NCI-H510A (cell line): ENCODE measurements around the gene CSRP1.
A peak's percentile ranks its signal among the peaks of the same experiment; 100 is the strongest.
"Not testable (repeated sequence)": the region's sequence is repeated elsewhere in the genome, so short reads cannot be mapped to it uniquely, and the experiment has no call there.

Source experiments
- DNase-seq: peaks from one replicate; lab custom pipeline; 2025; lab: John Stamatoyannopoulos, UW

Gene CSRP1

DNA sequence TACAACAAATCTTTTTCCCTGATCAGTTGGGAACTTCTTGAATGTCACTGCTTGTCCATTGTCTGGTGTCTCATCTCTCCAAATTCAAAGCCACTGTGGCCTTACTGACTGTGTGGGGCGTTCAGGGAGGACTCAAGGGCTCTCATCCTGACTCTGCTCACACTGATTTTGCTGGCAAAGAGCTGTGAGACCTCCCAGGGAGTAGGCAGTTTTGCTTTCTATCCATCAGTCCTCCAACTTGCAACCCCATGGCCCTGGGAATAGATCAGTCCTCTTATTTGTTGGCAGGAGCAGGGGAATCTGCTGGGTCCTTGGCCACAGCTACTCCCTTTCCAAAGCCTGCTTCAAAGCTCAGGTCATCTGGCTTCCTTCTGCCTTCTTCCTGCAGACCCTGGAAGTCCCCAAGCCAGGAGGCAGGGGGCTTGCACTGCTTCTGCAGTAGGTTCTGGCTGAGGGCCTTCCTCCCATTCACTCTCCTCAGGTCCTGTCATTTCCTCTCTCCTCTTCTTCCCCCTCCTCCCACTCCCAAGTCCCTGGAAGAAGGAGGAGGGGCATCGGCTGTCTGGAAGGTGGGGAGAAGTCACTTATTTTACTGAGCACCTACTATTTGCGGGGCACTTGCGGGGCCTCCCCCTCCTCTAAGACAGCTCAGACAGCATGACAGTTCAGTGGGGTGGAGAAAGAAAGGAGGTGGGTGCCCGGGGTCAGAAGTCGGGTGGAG lies 31.1 kb upstream of the CSRP1 start:
- DNase-seq: no peak

DNA sequence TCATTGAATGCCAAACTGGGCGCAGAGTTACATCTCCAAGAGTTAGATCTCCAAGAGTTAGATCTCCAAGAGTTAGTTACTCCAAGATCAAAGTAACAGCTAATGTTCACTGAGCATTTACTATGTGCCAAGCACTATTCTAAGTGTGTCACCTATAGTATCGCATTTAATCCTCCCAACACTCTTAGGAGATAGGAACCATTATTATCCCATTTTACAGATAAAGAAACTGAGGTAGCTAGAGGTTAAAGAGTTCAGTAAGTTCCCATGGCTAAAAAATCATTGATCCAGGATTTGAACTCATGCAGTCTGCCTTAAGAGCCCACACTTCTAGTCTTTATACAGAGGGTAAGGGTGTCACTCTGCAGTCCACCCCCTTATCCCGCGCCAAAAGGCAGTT lies 30.5 kb upstream of the CSRP1 start:
- no peak for DNase-seq

DNA sequence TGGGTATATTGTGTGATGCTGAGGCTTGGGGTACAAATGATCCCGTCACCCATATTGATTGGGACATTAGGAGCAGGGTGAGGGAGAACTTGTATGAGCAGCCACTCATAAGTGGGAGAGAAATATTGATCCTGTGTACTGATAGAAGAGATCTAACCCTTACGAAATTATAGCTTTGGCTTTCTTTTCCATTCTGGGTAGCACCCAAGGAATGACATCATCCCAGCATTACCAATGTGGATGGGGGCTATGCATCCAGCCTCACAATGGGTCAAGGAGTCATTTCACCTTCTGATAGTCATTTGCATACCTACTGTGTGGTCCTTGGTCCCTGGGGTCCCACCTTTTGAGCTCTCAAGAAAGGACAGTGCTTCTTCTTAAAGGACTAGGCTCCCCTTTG lies 30.1 kb upstream of the CSRP1 start:
- no peak for DNase-seq

DNA sequence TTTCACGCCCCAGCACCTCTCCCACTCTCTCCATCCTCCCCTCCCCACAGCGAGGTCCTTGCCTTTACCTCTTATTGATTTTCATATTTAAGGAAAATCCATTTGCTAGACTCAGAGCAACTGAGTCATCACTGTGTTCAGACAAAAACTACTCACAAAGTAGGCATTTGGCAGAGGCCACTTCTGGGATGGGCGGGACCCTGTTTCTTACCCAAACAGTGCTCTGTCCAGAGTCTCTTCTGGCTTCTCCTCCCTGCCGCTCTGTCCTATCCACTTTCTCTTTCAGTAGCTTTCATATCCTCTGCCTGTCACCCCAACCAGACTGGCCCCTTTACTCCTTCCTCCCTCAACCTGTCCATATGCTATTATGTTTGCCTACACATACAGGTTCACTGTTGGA lies 29.6 kb upstream of the CSRP1 start:
- no peak for DNase-seq

DNA sequence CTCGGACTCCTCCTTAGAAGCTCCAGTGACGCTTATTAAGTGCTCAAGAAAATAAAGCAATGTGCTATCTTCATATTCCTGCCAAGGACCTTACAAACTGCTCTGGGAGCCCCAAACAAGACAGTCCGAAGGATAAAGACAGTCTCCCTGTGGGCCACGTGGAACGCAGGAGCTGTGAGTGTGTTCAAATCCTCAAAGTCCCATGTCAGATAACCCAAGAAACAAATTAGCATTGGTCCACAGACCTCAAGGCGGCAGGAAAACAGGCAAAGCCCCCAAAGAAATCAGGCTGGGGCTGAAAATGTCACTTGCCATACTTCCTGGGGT lies 29.0 kb upstream of the CSRP1 start:
- no peak for DNase-seq

DNA sequence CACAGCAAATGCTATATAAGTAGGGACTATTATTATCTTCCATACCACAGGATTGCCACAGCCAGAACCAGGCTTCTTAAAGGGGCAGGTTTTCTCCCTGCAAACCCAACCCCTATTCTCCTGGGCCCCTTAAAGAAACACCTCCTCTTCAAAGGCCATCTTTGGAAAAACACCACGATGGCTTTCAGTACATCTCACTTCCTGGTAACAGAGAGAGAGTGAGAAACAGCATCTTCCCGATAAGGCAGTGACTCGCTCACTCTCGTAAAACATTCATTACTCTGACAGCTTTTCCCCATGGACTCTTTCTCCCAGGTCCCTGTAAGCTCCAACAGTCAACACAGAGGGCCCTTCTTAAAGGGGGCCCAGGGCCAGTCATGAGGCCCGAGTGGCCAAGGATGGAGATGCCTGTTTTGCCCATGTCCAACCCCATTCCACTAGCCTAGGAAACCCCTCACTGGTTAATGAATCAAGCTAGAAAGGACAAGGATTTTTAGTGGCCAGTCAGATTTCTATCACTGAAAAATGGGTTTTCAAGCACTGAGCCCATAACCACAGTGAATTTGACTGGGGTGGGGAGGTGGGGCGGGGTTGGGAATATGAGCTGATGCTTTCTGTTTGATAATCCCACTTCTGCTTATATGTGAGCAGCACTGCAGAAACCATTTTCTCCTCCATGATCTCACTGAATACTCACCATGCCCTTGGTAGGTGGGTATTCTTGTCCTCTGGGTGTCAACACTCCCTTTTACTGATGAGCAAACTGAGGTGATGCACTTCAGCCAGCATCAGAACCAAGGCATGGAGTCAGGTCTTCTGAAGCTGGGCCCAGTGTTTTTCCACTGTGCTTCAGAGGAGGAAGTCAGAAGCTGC lies 28.4 kb upstream of the CSRP1 start:
- DNase-seq: no peak

DNA sequence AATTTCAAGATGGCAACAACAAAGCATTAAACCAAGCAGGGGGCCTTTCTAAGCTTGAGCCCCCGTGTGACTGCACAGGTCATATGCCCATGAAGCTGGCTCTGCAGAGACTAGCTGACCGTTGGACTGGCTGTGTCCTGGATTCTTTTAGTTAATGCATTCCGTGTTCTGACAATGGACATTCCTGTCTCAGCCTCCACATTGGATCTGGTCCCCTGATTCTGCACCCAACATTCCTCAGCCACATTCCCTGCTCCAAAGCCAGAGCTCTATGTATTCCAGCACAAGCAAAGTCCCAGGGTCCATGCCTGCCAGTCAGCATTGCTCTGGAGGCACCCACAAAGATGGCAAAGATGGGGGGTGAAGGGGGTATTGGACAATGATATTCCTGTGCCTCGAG lies 26.9 kb upstream of the CSRP1 start:
- DNase-seq: no peak

DNA sequence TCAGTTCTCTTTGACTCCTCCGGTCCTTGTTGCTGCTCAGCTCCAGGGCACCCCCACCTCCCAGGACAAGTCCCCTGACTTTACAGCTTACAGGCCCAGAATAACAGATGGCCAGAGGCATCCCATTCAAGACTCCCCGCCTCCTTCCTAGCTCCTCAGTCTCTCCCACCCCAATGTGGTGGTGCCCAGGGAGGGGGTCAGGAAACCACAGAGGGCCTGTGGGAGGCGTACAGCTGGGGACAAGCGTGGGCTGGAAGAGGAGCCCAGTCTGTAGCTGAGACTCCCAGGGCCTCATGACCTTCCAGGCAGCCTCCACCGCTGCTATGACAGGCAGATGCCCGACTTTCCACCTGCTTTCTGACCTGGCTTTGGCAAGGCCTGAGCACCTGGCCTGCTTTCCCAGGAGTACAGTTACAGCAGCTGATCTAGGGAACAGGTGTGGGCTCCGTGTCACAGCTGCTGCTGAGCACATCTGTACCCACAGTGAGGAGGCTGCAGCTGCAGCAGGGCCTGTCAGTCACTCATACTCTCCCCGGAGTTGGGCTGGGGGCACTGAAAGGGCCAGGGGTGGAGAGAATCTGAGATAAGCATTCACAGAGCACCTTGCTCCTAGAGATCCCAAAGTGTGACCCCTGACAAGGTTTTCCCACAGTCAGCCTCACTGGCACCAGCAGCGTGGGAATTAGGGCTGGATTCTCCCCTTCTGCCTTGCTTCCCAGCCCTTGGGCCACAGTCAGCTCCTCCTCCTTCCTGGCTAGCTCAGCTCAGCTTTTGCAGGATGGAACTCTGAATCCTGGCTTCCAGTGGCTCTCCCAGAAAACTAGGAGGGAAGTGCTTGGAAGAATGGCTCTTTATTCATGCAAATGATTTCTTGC lies 24.9 kb upstream of the CSRP1 start:
- peak; percentile 92 for DNase-seq

DNA sequence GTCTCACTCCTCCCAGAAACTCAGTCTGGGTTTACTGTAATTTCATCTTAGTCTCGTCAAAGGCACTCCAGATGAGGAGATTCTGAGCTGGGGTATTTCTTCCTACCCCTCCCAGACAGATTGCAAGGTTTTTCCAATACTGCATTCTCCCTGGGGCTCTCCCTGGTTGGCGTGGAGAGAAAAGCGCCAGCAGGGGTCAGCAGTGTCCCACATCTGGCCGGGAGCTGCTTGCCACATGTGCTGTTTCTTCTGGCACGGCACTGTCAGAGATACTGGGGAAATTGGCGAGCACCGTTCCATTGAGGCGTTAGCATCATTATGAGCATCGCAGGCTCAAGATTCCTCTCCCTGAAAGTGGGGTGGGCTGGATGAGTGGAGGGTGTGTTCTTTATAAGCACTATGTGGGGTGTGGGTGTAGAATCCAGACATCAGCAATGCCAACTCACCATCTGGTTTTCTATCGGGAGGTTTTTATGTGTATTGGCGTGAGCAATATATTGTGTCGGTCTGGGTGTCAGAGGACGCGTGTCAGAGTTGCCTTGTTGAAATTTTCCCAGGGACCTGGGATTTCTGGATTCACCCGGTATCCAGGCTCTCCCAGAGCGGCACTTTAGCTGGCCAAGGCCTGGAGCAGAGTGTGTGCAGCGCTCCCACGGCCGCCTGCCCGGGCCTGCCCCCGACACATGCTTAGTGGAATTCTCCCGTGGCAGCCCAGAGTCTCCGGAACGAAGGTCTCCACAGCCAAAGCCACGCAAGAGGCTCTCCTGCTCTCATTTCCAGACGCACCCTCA lies 24.0 kb upstream of the CSRP1 start:
- peak; percentile 52 for DNase-seq

DNA sequence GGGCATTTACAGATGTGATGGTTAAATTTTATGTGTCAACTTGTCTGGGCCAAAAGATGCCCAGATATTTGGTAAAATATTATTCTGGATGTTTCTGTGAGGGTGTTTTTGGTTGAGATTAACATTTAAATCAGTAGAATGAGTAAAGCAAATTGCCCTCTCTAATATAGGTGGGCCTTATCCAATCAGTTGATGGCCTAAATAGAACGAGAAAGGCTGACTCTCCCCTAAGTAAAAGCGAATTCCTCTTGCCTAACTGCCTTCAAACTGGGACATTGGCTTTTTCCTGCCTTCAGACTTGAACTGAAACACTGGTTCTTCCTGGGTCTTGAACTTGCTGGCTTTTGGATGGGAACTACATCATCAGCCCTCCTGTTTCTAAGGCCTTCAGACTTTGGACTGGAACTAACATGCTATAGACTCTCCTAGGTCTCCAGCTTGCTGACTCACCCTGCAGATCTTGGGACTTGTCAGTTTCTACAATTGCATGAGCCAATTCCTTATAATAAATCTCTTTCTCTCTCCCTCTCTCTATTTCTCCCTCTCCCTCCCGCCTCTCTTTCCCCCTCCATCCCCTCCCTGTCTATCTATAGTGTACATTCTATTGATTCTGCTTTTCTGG lies 21.8 kb upstream of the CSRP1 start:
- no peak for DNase-seq

DNA sequence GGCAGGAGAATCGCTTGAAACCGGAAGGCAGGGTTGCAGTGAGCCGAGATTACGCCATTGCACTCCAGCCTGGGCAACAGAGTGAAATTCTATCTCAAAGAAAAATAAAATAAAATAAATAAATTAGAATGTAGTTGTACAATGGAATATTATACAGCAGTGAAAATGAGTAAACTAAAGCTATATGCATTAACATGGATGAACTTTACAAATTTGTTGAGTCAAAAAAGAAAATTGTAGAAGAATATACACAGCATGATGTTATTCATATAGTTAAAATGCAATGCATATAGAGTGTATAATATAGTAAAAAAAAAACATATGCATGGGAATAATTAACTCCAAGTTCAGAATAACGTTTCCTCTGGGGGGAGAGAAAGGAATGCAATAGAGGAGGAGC lies 21.0 kb upstream of the CSRP1 start:
- DNase-seq: no peak

DNA sequence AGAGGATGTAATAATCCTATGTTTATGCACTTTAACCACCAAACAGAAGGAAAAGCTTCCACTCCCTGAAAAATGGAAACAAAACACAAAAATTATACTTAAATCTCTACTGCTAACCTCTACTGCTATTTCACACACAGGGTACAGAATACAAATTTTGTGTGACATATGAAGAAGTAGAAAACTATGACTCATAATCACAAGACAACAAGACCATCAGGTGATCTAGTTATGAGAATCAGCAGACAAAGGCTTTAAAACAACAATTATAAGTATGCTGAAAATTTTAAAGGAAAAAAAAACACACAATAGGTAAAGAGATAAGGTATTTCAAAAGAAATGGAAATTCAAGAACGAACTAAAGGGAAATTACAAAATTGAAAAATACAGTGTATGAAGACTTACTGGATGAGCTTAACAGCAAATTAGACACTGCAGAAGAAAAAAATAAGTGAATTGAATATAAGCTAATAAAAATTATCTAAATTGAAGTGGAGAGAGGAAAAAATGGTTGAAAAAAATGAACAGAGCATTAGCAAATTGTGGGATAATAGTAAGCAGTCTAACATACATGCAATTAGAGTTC lies 18.4 kb upstream of the CSRP1 start:
- no peak for DNase-seq

DNA sequence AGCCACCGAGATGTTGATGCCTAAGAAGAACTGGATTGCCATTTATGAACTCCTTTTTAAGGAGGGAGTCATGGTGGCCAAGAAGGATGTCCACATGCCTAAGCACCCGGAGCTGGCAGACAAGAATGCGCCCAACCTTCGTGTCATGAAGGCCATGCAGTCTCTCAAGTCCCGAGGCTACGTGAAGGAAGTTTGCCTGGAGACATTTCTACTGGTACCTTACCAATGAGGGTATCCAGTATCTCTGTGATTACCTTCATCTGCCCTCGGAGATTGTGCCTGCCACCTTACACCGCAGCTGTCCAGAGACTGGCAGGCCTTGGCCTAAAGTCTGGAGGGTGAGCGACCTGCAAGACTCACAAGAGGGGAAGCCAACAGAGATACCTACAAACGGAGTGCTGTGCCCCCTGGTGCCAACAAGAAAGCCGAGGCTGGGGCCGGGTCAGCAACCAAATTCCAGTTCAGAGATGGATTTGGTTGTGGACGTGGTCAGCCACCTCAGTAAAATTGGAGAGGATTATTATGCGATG lies 13.2 kb upstream of the CSRP1 start:
- DNase-seq: not testable (repeated sequence)

DNA sequence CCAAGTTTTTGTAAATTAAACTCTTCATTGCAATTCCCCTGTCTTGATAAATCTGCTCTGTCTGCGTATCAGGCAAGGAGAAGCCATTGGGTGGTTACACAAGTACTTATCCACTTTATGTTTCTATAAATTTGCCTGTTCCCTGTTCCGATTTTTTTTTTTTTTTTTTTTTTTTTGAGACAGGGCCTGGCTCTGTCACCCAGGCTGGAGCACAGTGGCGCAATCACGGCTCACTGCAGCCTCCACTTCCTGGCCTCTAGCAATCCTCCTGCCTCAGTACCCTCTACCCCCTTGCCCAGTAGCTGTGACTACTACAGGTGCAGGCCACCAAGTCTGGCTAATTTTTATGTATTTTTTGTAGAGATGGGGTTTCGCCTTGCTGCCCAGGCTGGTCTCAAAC lies 11.1 kb upstream of the CSRP1 start:
- no peak for DNase-seq

DNA sequence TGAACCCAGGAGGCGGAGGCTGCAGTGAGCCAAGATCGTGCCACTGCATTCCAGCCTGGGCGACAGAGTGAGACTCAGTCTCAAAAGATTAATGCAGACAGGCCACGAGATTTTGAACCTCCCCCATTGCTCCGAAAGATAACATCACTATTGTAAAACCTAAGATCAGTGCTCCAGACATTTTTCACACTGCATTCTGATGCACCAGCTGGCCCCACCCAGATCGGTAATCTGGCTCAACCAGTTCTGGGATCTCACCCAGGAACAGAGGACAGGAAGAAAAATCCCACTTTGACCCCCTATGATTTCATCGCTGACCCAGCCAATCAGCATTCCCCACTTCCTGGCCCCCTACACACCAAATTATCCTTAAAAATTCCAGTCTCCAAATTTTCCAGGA lies 10.7 kb upstream of the CSRP1 start:
- DNase-seq: no peak

DNA sequence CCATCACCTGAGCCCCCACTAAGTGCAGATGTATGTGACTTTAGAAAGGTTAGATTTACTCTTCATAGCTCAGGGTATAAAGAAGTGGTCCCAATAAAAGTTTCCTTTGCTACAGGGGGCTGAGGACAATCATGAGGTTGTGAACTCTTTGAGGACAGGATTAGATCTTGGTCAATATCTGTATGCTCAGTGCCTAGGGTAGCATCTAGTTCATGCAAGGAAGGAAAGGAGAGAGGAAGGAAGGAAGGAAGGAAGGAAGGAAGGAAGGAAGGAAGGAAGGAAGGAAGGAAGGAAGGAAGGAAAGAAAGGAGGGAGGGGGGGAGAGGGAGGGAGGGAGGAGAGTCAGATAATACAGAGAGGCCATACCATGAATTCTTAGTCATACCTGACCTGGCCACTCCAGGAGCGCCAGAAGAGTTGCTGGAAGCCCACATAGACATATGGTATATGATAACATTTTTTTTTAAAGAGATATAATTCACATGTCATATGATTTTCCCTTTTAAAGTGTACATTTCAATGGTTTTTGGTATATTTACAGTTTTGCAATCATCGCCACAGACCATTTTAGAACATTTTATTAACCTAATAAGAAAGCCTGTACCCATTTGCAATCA lies 9.7 kb upstream of the CSRP1 start:
- no peak for DNase-seq

DNA sequence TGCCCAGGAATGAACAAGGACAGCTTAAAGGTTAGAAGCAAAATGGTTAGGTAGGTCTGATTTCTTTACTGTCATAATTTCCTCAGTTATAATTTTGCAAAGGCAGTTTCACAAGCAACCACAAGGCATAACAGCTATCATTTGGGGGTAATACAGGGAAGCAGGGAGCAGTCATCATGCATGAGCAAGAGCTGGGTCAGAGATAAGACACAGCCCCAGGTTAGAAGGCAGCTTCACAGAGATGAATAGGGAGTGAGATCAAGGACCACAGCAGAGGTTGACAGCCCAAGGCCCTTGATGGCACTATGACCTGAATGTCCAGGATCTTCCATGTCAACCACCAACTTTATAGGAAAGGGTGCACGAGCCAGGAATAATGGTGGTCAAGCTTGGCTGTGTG lies 9.0 kb upstream of the CSRP1 start:
- DNase-seq: no peak

DNA sequence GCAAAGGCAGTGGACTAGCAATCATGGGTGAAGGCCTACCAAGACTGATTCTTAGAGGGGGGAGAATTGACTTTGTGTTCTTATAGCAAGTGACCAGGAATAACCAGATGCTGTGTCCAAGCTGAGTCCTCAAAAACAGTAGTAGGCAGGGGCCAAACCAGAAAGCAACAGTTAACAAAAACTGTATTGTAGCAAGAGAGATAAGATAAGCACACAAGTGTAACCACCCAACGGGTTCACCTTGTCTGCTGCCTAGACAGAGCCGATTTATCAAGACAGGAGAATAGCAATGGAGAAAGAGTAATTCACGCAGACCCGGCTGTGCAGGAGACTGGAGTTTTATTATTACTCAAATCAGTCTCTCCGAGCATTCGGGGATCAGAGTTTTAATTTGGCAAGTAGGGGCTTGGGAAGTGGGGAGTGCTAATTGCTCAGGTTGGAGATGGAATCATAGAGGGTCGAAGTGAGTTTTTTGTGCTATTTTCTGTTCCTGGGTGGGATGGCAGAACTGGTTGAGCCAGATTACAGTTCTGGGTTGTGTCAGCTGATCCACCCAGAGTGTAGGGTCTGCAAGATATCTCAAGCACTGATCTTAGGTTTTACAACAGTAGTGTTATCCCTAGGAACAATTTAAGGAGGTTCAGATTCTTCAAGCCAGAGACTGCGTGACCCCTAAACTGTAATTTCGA lies 8.3 kb upstream of the CSRP1 start:
- DNase-seq: no peak

DNA sequence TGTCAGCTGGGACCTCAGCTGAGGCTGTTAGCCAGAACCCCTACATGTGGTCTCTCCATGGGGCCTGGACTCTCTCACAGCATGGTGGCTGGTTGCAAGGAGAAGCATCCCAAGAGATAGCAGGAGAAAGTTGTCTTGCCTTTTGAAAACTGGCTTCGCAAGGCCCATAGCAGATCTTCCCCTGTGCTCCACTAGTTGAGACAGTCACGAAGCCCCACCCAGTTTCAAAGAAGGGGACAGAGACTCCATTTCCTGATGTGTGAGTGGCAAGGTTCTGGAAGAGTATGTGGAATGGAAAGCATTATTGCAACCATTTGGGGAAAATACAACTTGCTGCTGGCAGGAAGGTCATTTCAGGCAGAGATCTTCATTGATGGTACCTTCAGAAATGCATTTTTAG lies 7.5 kb upstream of the CSRP1 start:
- no peak for DNase-seq
